B cell (primary cell): ENCODE results near the gene CST9.

Source experiments
- EZH2 ChIP-seq: IDR thresholded peaks from 2 replicates; pipeline ENCODE4 v1.6.1; 2012; ENCODE audit warnings: borderline replicate concordance, low read depth, mild to moderate bottlenecking, moderate library complexity, low read length; ENCODE audit not compliant: insufficient read depth, poor library complexity, severe bottlenecking
- TF ChIP-seq, protein P1 (sequence below): fragments of 200-600 bp; IDR thresholded peaks from one replicate; pipeline ENCODE4 v1.8.0; 2022; ENCODE audit warnings: antibody characterized with exemption, mild to moderate bottlenecking

DNA sequence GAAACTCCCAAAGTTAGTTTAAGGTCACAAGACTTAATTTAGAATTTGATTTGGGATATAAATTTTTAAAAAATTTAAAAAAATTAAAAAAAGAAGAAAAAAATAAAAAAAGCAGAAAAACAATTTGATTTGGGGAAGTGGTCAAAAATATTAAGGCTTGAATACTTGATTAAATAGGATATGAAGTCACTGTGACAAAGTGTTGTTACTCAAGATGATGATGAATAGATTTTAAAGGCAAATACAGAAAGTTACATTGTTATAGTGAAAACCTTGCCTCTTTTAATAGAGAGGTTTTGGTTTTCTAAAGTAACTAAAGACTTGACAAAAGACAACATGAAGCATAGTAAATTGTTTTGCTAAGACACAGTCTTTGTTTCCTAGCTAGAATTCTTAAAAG is 7.2 kb downstream of the CST9 start:
- TF ChIP-seq, protein P1, sequence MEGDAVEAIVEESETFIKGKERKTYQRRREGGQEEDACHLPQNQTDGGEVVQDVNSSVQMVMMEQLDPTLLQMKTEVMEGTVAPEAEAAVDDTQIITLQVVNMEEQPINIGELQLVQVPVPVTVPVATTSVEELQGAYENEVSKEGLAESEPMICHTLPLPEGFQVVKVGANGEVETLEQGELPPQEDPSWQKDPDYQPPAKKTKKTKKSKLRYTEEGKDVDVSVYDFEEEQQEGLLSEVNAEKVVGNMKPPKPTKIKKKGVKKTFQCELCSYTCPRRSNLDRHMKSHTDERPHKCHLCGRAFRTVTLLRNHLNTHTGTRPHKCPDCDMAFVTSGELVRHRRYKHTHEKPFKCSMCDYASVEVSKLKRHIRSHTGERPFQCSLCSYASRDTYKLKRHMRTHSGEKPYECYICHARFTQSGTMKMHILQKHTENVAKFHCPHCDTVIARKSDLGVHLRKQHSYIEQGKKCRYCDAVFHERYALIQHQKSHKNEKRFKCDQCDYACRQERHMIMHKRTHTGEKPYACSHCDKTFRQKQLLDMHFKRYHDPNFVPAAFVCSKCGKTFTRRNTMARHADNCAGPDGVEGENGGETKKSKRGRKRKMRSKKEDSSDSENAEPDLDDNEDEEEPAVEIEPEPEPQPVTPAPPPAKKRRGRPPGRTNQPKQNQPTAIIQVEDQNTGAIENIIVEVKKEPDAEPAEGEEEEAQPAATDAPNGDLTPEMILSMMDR, result no peak
- TF ChIP-seq EZH2, result no peak
